NCI-H1694 (cell line): ENCODE data around the gene RNU1-3.
"Not testable (repeated sequence)": the region's sequence is repeated elsewhere in the genome, so short reads cannot be mapped to it uniquely, and the experiment has no call there.

Experiments
- DNase-seq: peaks from one replicate; lab custom pipeline; 2025; lab: John Stamatoyannopoulos, UW

The RNU1-3 gene

DNA sequence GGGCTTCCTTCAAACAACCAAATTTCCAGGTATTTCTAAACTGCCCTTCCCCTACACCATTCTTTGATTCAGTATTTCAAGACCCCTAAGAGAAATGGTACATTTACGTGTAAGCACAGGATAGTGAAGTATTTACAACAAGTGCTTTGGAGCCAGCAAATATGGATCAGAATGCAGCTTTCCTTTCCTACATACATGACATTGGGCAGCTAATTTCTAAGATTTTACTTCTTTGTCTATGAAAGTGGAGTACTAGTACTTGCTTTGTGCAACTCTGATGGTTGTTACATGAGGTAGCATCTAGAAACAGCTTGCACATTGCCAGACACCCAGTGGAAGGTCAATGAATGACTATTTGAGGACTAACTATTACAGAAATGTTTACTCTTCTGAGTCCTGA lies 15.2 kb downstream of the RNU1-3 start:
- not testable (repeated sequence) for DNase-seq

- not testable (repeated sequence) for DNase-seq
Observed at GRCh38 chr1:16649960-16650359, 16.8 kb downstream of the RNU1-3 start.

- DNase-seq, result not testable (repeated sequence)
Observed at GRCh38 chr1:16649390-16649789, 17.4 kb downstream of the RNU1-3 start.

DNA sequence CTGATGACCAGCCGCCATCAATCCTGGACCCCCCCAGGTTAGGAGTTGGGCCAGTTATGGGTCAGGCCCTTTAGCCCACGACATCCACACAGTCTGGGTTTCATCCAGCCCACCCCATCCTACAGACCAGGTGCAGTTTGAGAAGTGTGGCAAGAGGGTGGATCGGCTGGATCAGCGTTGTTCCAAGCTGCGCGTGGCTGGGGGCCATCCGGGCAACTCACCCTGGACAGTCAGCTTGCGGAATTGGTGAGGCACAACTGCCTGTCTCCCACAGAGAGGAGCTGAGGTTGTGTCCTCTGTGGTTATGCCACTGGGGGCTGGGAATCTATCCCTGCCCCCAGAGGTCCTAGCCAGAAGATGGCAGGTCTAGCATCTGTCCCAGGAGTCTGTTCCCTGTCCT lies 18.0 kb downstream of the RNU1-3 start:
- DNase-seq, result not testable (repeated sequence)

DNA sequence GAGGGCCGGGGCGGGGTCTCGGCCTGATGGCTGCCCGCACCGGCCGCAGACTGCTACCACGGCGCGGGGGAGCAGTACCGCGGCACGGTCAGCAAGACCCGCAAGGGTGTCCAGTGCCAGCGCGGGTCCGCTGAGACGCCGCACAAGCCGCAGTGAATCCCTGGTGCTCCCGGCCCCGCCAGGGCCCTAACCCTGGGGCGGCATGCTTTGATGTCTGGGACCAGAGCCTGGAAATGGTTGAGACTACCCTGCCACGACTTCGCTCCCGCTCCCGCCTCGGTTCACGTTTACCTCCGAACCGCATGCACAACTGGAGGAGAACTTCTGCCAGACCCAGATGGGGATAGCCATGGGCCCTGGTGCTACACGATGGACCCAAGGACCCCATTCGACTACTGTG lies 18.5 kb downstream of the RNU1-3 start:
- not testable (repeated sequence) for DNase-seq

DNA sequence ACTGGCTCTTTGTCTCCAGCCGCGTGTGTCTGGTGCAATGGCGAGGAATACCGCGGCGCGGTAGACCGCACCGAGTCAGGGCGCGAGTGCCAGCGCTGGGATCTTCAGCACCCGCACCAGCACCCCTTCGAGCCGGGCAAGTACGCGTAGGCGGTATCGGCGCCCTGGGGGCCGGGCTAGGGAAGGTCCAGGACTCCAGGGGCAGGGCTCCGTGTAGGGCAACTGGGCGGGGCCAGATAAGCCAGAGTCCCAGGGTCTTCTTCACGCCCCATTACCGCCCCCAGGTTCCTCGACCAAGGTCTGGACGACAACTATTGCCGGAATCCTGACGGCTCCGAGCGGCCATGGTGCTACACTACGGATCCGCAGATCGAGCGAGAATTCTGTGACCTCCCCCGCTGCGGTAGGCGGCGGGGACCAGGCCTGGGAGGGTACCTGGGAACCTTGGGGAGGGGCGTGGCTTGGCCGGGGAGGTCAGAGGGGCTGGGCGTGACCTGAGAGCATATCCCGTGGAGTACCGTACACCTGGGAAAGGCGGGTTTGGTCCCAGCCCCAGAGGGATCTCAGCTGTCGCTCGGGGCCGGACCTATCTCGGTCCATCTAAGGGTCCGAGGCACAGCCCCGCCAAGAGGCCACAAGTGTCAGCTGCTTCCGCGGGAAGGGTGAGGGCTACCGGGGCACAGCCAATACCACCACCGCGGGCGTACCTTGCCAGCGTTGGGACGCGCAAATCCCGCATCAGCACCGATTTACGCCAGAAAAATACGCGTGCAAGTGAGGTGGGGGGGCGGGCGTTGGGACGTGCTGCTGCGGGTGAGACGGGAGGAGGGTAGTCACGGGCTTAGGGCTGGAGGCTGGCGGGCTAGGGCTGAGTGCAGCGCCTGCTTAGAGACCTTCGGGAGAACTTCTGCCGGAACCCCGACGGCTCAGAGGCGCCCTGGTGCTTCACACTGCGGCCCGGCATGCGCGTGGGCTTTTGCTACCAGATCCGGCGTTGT lies 19.3 kb downstream of the RNU1-3 start:
- DNase-seq, result not testable (repeated sequence)

DNA sequence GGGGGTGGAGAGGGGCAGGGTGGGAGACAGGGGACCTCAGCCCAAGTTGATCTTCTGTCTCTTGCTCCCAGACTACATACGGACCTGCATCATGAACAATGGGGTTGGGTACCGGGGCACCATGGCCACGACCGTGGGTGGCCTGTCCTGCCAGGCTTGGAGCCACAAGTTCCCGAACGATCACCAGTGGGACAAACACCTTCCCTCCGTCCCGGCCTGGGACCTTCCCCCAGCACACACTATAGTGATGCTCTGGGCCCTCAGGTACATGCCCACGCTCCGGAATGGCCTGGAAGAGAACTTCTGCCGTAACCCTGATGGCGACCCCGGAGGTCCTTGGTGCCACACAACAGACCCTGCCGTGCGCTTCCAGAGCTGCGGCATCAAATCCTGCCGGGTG lies 20.0 kb downstream of the RNU1-3 start:
- not testable (repeated sequence) for DNase-seq

- not testable (repeated sequence) for DNase-seq
Observed at GRCh38 chr1:16646061-16646664, 20.6 kb downstream of the RNU1-3 start.

DNA sequence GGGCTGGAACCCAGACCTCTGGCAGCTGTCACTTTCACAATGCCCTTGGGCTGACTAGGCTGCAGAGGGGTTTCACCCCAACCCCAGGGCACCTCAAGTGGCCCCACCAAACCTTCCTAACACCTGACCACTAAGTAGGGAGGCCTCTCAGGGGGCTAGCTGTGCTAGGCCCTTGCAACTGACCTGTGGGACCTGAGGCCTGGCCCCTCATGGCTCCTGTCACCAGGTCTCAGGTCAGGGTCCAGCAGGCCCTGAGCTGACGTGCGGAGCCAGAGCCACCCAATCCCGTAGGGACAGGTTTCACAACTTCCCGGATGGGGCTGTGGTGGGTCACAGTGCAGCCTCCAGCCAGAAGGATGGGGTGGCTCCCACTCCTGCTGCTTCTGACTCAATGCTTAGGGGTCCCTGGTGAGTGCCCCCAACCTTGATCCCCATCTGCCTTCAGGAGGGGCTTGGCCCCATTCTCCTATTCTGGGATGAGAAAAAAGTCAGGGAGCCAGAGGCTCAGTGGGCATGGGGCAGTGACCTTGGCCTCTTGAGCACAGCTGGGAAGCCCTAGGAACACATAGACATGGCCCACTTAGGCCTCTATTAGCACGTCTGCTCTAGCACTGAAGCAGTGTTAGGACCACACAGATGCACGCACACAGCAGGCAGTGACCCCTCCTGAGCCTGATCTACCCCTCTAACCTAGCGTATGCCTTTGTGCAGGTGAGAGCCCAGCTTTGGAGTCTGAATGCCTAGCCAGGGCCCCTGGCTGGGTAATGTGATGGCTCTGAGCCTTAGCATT lies 21.3 kb downstream of the RNU1-3 start:
- not testable (repeated sequence) for DNase-seq

- DNase-seq, result peak; percentile 77
Observed at GRCh38 chr1:16644482-16645270, 22.1 kb downstream of the RNU1-3 start.

DNA sequence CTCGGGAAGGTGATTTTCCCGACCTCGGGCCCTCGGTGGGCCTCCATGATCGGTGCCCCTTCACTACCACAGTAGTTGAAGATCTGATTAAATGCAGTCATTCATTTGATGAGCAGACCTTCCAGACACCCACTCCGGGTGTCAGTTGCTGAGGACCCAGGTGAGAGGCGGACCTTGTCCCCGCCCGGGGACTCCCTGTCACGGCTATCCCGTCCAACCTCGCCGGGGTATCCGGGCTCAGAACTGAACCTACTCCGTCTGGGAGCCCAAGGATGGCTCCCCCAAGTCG lies 22.6 kb downstream of the RNU1-3 start:
- no peak for DNase-seq

DNA sequence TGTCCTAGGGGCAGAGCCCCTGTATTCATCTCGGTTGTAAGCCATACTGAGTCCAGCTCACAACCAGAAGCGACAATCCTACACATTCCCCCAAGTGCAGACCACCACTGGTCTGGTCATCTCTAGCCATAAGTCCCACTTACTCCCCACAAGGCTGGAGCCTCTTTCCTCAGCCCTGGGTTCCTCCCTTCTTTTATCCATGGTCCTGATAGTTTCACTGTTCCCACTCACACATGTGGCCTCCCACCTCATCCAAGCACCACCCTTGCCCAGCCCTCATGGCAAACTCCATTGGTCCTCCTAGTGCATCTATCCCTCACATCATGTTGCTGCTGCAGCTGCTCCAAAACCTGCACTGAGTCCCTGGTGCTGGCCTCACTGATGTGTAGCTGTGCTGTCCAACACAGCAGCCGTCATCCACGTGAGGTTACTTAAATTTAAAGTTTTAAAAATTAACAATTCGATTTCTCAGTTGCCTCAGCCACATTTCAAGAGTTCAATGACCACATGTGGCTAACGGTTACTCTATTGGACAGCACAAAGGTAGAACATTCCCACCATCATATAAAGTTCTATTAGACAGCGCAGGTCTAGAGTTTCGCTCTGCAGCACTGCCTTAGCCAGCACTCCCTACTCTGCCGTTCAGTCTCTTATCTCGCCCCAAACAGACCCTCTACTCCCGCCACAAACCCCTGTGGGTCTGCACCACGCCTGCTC lies 23.1 kb downstream of the RNU1-3 start:
- not testable (repeated sequence) for DNase-seq

DNA sequence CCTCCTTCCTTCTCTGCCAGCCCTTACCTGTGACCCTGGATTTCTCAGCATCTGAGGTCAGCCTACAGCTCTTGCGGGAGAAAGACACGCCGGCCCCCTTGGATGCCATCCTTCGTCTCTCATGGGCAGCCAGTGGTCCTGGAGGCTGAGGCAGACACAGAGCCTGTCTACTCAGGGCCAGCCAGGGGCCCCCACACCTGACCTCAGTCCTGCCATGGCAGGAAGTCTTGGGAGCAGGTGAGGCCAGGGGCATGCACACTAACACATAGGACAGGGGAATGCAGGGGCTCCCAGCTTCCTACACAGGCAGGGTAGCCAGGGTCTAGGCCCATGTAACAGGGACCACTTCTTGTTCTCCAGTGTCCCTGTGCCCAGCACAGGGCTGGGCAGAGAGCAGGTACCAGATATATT lies 23.7 kb downstream of the RNU1-3 start:
- DNase-seq, result not testable (repeated sequence)

DNA sequence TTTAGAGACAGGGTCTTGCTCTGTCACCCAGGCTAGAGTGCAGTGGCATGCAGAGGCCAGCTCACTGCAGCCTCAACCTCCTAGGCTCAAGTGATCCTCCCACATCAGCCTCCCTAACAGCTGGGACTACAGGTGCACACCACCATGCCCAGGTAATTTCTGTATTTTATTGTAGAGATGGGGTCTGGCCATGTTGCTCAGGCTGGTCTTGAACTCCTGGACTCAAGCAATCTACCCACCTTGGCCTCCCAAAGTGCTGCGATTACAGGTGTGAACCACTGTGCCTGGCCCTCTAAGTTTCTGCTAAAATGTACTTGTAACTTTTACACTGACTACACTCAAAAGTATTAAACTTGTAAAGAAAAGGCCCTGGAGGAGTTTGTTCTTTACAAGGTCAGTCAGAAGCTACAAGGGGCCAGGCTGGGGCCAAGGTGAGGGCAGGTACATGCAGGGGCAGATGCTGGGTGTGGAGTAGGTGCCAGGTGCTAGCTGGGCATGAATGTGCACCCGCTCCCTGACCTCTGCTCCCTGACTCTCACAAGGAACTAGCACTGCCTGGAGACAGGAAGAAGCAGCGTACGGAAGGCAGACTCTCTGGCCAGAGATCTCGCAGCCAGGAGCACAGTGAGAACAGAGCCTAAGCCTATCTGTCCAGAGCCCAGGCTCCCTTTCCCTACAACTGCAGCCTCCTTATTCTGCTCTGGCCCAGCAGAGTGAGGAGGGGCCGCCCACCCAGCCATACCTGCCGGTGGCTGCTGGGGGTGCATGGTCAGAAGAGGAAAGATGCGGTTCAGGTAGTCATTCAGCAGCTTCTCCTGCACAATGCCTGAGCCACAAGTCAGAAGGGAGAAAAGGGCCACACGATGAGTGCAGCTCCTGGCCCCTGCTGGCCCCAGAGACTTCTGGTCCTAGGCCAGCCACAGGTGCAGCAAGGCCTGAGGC lies 24.5 kb downstream of the RNU1-3 start:
- DNase-seq, result not testable (repeated sequence)

- not testable (repeated sequence) for DNase-seq
Observed at GRCh38 chr1:16641159-16641975, 25.4 kb downstream of the RNU1-3 start.

DNA sequence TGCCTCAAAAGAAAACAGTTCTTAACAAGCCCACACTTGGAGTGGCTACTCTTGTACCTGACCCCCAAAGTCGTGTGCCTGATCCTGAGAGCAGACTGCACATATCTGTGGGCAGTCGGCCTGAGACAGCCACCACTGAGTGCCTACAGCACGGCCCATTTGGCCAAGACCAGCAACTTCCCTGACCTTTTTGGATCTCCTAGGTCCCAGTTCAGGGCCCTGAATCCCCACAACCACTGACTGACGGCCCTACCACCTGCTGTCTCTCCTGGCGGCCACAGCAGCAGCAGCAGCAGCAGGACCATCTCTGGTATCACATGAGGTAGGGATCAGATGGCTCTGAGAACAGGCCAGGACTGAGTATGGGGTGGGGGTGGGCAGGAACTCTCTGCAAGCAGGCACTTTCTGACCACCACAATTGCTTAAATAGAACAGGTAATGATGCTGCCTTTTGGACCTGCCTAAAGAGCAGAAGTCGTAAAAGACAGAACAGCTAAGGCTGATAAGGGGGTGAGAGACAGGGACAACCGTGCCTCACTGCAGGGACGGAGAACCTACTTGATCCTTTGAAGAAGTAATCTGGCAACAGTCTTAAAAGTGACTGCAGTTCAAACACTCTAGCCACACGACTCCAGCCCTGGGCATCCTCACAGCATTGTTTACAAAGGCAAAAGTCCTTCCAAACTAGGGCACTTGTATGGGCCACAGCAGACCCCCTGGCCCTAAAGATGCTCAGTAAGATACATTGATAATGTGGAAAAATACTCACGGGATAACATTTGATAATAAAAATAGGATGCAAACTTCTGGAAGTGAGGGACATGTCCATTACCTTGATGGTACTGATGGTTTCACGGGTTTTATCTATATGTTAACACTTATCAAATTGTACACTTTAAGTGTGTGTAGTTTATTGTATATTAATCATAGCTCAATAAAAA lies 27.4 kb downstream of the RNU1-3 start:
- not testable (repeated sequence) for DNase-seq

- DNase-seq, result not testable (repeated sequence)
Observed at GRCh38 chr1:16637941-16638778, 28.6 kb downstream of the RNU1-3 start.
